ENCODE results near the gene OSBPL3. TPM values are rescaled to one million over a fixed set of nuclear protein-coding genes. Genes with fewer than 3 reads are reported as not detected.

OSBPL3 gene
- total and polyA plus RNA-seq, 2 experiments from 2014 or later: 21.8 to 25.8 TPM

DNA sequence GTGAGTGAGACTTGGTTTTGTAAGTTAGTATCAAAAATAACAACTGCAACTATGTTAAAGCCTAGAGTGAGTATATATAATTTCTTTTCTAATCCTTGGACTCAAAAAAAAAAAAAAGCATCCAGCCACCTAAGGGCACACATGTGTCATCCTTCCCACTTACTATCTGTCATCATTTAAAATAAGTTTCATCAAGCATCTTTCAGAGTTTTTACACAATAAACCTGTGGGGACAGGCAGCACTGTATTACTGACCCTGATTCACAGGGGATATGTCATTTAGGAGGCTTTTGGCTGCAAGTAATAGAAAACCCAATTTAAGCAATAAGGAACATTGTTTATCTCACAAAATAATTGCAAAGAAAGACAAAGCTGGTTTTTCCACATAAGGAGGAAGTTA lies 32.3 kb upstream of the OSBPL3 start:
- peak; percentile 59 for DNase-seq
- H3K27ac ChIP-seq: peak overlapping the region; percentile 88
- in situ Hi-C loops (cut with MboI): no loop called here

GRCh38 chr7:25009257-25009656 lies 29.3 kb upstream of the OSBPL3 start:
- peak overlapping the region; percentile 11 for H3K4me2 ChIP-seq (ENCODE audit: unreplicated experiment)
- TF ChIP-seq EZH2phosphoT487 (IDR thresholded peaks at IDR 0.05; ENCODE audit: insufficient read depth, low read depth) (no peak), EZH2 (IDR thresholded peaks at IDR 0.05; ENCODE audit: insufficient read depth, poor library complexity, severe bottlenecking) (no peak)
- no peaks in the 10 kb centered on the region for H4K20me1 ChIP-seq (ENCODE audit: insufficient read depth)
- H3K4me1 ChIP-seq (ENCODE audit: insufficient read depth): peaks cover 45% of the 10 kb centered on the region
- no peak overlapping the region for H3K9ac ChIP-seq
- peak overlapping the region; percentile 77 for H3K27ac ChIP-seq
- H3K9me3 ChIP-seq (ENCODE audit: low read depth): no peaks in the 10 kb centered on the region
- peak; percentile 96 for DNase-seq
- no peaks in the 10 kb centered on the region for H3K9me2 ChIP-seq (ENCODE audit: insufficient read depth)
- no peaks in the 10 kb centered on the region for H3K36me3 ChIP-seq (ENCODE audit: low read depth)
- 0 out of 2 replicates have a peak overlapping the region, but pooled peaks have one; percentile 4 for H2AFZ ChIP-seq
- H3K27me3 ChIP-seq (replicated peaks; ENCODE audit: insufficient read depth): no peaks in the 10 kb centered on the region
- H3K4me3 ChIP-seq: no peak overlapping the region
- in situ Hi-C loops (cut with MboI): no loop called here
- H3K79me2 ChIP-seq (ENCODE audit: insufficient read depth): no peaks in the 10 kb centered on the region
- 55 to 56% methylated on average over 5 of the region's 5 CpGs for WGBS, 2 experiments (ENCODE audit: low coverage in 1 of 2, low lambda C conversion rate in 2 of 2, missing lambda C conversion rate in 2 of 2)
- peaks cover 31% of the 10 kb centered on the region for H3F3A ChIP-seq (ENCODE audit: insufficient read depth)

More for the DNA sequence above, 32.3 kb upstream of the OSBPL3 start:
- TF ChIP-seq EZH2phosphoT487 (IDR thresholded peaks at IDR 0.05; ENCODE audit: insufficient read depth, low read depth): no peak
- TF ChIP-seq EZH2 (IDR thresholded peaks at IDR 0.05; ENCODE audit: insufficient read depth, poor library complexity, severe bottlenecking): no peak
- no peaks in the 10 kb centered on the region for H3K9me2 ChIP-seq (ENCODE audit: insufficient read depth)
- H3K36me3 ChIP-seq (ENCODE audit: low read depth): no peaks in the 10 kb centered on the region
- no peak overlapping the region for H3K4me3 ChIP-seq
- peak overlapping the region; percentile 56 for H3K9ac ChIP-seq
- H3F3A ChIP-seq (ENCODE audit: insufficient read depth): peaks cover 34% of the 10 kb centered on the region
- H4K20me1 ChIP-seq (ENCODE audit: insufficient read depth): no peaks in the 10 kb centered on the region
- no peak overlapping the region for H2AFZ ChIP-seq
- H3K4me1 ChIP-seq (ENCODE audit: insufficient read depth): peaks cover 55% of the 10 kb centered on the region
- H3K4me2 ChIP-seq (ENCODE audit: unreplicated experiment): peak overlapping the region; percentile 46
- no peaks in the 10 kb centered on the region for H3K79me2 ChIP-seq (ENCODE audit: insufficient read depth)
- no peaks in the 10 kb centered on the region for H3K27me3 ChIP-seq (replicated peaks; ENCODE audit: insufficient read depth)
- no peaks in the 10 kb centered on the region for H3K9me3 ChIP-seq (ENCODE audit: low read depth)

DNA sequence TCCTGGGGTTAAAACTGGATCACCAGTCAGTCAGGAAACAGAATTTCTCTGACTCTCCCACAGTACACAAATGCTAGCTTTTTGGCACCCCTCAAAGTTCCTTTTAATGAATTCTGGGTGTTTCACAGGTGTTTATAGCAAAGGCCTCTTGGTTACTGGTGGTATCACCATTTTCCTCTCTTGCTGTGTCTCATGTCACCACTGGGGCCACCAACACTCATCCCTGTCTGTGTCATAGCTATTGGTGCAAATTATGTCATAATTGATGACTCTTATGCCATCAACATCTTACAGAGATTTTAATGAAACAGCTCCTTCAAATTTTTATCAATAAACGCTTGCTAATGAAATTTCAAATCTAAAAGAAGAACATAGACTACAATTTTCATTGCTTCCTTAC lies 27.7 kb upstream of the OSBPL3 start:
- Histone ChIP-seq H3K4me3 (no peak overlapping the region), H4K20me1 (ENCODE audit: insufficient read depth) (no peaks in the 10 kb centered on the region), H3K9me3 (ENCODE audit: low read depth) (no peaks in the 10 kb centered on the region), H2AFZ (no peak overlapping the region), H3K36me3 (ENCODE audit: low read depth) (no peaks in the 10 kb centered on the region), H3K4me1 (ENCODE audit: insufficient read depth) (peaks cover 39% of the 10 kb centered on the region), H3F3A (ENCODE audit: insufficient read depth) (peaks cover 26% of the 10 kb centered on the region), H3K9ac (no peak overlapping the region), H3K27ac (no peak overlapping the region), H3K4me2 (ENCODE audit: unreplicated experiment) (no peak overlapping the region), H3K9me2 (ENCODE audit: insufficient read depth) (no peaks in the 10 kb centered on the region), H3K27me3 (replicated peaks; ENCODE audit: insufficient read depth) (no peaks in the 10 kb centered on the region), H3K79me2 (ENCODE audit: insufficient read depth) (no peaks in the 10 kb centered on the region)
- TF ChIP-seq EZH2 (IDR thresholded peaks at IDR 0.05; ENCODE audit: insufficient read depth, poor library complexity, severe bottlenecking): no peak
- no peak for TF ChIP-seq EZH2phosphoT487 (IDR thresholded peaks at IDR 0.05; ENCODE audit: insufficient read depth, low read depth)
- in situ Hi-C loops (cut with MboI): no loop called here
- 91 to 100% methylated on average over 1 of the region's 1 CpG for WGBS, 2 experiments (ENCODE audit: low coverage in 1 of 2, low lambda C conversion rate in 2 of 2, missing lambda C conversion rate in 2 of 2)
- no peak for DNase-seq

GRCh38 chr7:25006276-25006675 lies 26.3 kb upstream of the OSBPL3 start:
- H3K27me3 ChIP-seq (replicated peaks; ENCODE audit: insufficient read depth): no peaks in the 10 kb centered on the region
- no peak overlapping the region for H3K9ac ChIP-seq
- H3K27ac ChIP-seq: no peak overlapping the region
- TF ChIP-seq EZH2phosphoT487 (IDR thresholded peaks at IDR 0.05; ENCODE audit: insufficient read depth, low read depth) (no peak), EZH2 (IDR thresholded peaks at IDR 0.05; ENCODE audit: insufficient read depth, poor library complexity, severe bottlenecking) (no peak)
- no peaks in the 10 kb centered on the region for H3K9me3 ChIP-seq (ENCODE audit: low read depth)
- H3K4me2 ChIP-seq (ENCODE audit: unreplicated experiment): no peak overlapping the region
- H3K36me3 ChIP-seq (ENCODE audit: low read depth): no peaks in the 10 kb centered on the region
- DNase-seq: no peak
- H3K4me1 ChIP-seq (ENCODE audit: insufficient read depth): peaks cover 30% of the 10 kb centered on the region
- H3F3A ChIP-seq (ENCODE audit: insufficient read depth): peaks cover 17% of the 10 kb centered on the region
- no peaks in the 10 kb centered on the region for H3K9me2 ChIP-seq (ENCODE audit: insufficient read depth)
- H3K4me3 ChIP-seq: no peak overlapping the region
- 100% methylated on average over 1 of the region's 1 CpG for WGBS, 2 experiments (ENCODE audit: low coverage in 1 of 2, low lambda C conversion rate in 2 of 2, missing lambda C conversion rate in 2 of 2)
- no peaks in the 10 kb centered on the region for H3K79me2 ChIP-seq (ENCODE audit: insufficient read depth)
- in situ Hi-C loops (cut with MboI): no loop called here
- no peaks in the 10 kb centered on the region for H4K20me1 ChIP-seq (ENCODE audit: insufficient read depth)
- H2AFZ ChIP-seq: no peak overlapping the region

DNA sequence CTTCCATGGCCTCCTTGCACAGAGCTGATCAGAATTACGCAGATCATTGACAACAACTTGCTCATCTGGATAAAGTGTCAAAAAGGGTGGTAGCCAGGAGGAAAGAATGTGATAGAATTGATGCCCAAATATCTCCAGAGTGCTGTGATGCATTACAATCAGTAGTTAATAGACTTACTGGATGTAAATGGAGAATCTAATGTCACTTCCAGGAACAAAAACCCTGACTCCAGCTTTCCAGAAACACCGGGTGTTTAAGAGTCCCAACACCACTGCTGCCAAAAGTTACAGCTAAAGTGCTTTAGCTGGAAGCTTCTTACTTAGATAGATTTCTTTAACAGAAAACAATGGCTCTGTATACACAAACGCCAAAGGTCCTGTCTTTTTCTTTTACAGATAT lies 25.7 kb upstream of the OSBPL3 start:
- DNase-seq: no peak
- Histone ChIP-seq H3K27me3 (replicated peaks; ENCODE audit: insufficient read depth) (no peaks in the 10 kb centered on the region), H3K4me1 (ENCODE audit: insufficient read depth) (peaks cover 30% of the 10 kb centered on the region), H3K9me3 (ENCODE audit: low read depth) (no peaks in the 10 kb centered on the region), H3K79me2 (ENCODE audit: insufficient read depth) (no peaks in the 10 kb centered on the region), H3K4me3 (no peak overlapping the region), H4K20me1 (ENCODE audit: insufficient read depth) (no peaks in the 10 kb centered on the region), H3K36me3 (ENCODE audit: low read depth) (no peaks in the 10 kb centered on the region), H3K27ac (no peak overlapping the region), H2AFZ (no peak overlapping the region), H3K9me2 (ENCODE audit: insufficient read depth) (no peaks in the 10 kb centered on the region), H3K9ac (no peak overlapping the region), H3K4me2 (ENCODE audit: unreplicated experiment) (no peak overlapping the region), H3F3A (ENCODE audit: insufficient read depth) (peaks cover 17% of the 10 kb centered on the region)
- no peak for TF ChIP-seq EZH2phosphoT487 (IDR thresholded peaks at IDR 0.05; ENCODE audit: insufficient read depth, low read depth)
- TF ChIP-seq EZH2 (IDR thresholded peaks at IDR 0.05; ENCODE audit: insufficient read depth, poor library complexity, severe bottlenecking): no peak
- 67 to 73% methylated on average over 3 of the region's 3 CpGs for WGBS, 2 experiments (ENCODE audit: low coverage in 1 of 2, low lambda C conversion rate in 2 of 2, missing lambda C conversion rate in 2 of 2)
- in situ Hi-C loops (cut with MboI): no loop called here

Measured in GM23248 (cell line).